DMS 273 (cell line): ENCODE results near the gene PIGBOS1.
"Not testable (repeated sequence)": the region's sequence is repeated elsewhere in the genome, so short reads cannot be mapped to it uniquely, and the experiment has no call there.

Experiments
- DNase-seq: peaks from one replicate; lab custom pipeline; 2025; ENCODE audit not compliant: unreplicated experiment; lab: John Stamatoyannopoulos, UW

The PIGBOS1 gene

GRCh38 chr15:55318588-55319494, at the start of gene PIGBOS1, which contains the start of gene PIGB:
Gene PIGBOS1, minus strand, starts transcription at chr15:55319123. Its CDS starts 1,331 bp downstream, at chr15:55317792.
Gene PIGB, plus strand, starts transcription at chr15:55319222. Its CDS starts 29 bp downstream, at chr15:55319251.
- DNase-seq = peak; percentile 88

- DNase-seq = no peak
Measured at GRCh38 chr15:55366981-55367380, 48.1 kb upstream of the PIGBOS1 start.

DNA sequence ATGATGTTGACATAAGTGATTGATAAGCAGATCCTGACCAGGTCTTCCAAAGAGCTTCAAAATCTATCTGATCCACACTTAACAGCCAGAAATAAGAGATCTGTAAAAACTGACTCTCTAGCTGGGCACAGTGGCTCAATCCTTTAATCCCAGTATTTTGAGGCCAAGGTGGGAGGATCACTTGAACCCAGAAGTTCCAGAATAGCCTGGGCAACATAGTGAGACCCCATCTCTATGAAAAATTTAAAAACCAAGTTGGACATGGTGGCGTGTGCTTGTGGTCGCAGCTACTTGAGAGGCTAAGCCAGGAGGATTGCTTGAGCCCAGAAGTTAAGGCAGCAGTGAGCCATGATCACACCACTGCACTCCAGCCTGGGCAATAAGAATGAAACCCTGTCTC, 43.7 kb upstream of the PIGBOS1 start:
- DNase-seq = no peak

DNA sequence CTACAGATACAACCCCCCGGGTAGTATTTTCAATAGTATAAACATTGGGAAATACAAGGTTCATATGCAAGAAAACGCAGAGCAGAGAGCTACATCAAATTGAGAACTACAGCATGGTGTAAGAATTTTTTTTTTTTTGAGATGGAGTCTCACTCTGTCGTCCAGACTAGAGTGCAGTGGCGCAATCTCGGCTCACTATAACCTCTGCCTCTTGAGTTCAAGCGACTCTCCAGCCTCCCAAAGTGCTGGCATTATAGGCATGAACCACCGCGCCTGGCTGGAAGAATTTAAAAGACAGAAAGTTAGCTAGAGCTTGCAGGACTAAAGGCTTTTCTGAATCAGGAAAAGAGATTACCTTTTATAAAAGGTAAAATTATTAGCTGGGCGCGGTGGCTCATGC, 42.1 kb upstream of the PIGBOS1 start:
- no peak for DNase-seq

DNA sequence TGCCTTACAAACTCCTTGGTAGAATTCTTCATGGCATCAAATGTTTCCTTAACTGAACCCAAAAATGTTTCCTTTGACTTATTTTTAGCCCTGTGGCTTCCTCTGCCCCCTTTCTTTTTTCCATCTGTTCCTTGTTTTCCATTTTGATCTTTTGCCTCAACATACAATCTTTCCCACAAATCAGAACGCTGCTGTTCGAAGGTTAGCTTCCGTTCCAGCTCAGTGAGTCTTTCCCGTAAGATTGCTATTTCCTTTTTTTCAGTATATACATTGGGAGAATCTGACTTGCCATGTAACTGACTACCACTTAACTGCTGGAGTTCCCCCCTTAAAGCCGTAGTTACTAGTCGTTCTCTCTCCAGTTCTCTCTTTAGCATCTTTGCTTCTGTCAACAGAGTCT, 41.3 kb upstream of the PIGBOS1 start:
- no peak for DNase-seq

GRCh38 chr15:55358471-55358870, 39.5 kb upstream of the PIGBOS1 start:
- no peak for DNase-seq

GRCh38 chr15:55357774-55358173, 38.9 kb upstream of the PIGBOS1 start:
- DNase-seq = no peak

- no peak for DNase-seq
Measured at GRCh38 chr15:55356985-55357585, 38.2 kb upstream of the PIGBOS1 start.

GRCh38 chr15:55353025-55353424, 34.1 kb upstream of the PIGBOS1 start:
- peak; percentile 18 for DNase-seq

GRCh38 chr15:55349282-55349681, 30.4 kb upstream of the PIGBOS1 start:
- no peak for DNase-seq

- no peak for DNase-seq
Measured at GRCh38 chr15:55348281-55348778, 29.4 kb upstream of the PIGBOS1 start.

GRCh38 chr15:55344206-55344605, 25.3 kb upstream of the PIGBOS1 start:
- DNase-seq = no peak

- DNase-seq = no peak
Measured at GRCh38 chr15:55343168-55343567, 24.2 kb upstream of the PIGBOS1 start.

DNA sequence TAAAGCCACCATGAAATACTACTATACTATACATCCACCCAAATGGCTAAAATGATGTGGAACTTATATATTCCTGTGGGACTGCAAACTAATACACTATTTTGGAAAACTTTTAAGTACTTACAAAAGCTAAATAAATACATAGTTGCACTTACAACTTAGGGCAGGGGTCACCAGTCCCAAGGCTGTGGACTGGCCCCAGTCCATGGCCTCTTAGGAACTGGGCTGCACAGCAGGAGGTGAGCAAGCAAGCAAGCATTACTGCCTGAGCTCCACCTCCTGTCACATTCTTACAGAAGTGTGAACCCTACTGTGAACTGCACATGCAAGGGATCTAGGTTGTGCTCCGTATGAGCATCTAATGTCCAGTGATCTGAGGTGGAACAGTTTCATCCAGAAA, 18.2 kb upstream of the PIGBOS1 start:
- no peak for DNase-seq

- no peak for DNase-seq
Measured at GRCh38 chr15:55334997-55335396, 16.1 kb upstream of the PIGBOS1 start.

DNA sequence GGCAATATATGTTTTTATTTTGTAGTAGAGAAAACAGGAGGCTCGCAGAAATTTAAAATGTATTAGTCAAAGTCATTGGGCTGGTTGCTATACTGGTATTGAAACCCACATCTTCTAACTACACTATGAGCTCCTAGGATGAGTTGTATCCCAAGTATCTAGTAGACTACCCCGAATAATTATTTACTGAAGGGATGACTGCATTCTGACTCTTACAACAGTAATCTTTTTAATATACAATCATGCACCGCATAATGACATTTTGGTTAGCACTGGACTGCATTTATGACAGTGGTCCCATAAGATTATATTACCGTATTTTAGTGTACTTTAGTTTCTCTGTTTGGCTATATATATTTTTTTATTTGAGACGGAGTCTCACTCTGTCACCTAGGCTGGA, 15.4 kb upstream of the PIGBOS1 start:
- no peak for DNase-seq

DNA sequence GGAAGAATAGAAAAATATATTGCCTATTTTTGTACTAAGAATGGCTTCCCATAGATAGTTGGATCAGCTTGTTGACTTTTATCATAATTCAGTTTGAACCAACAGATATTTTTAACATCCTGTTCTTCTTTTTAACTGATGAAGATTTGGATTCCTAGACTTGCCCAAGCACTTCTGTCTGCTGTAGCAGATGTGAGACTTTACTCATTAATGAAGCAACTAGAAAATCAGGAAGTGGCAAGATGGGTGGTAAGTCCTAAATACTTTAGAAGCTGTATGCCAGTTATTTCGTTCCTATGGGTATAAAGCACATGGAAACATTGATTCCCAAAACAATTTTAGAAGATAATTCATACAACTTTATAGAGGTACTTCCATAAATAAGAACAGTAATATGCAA, 8.5 kb upstream of the PIGBOS1 start:
- DNase-seq = no peak

- DNase-seq = no peak
Measured at GRCh38 chr15:55322467-55322866, 3.5 kb upstream of the PIGBOS1 start.

DNA sequence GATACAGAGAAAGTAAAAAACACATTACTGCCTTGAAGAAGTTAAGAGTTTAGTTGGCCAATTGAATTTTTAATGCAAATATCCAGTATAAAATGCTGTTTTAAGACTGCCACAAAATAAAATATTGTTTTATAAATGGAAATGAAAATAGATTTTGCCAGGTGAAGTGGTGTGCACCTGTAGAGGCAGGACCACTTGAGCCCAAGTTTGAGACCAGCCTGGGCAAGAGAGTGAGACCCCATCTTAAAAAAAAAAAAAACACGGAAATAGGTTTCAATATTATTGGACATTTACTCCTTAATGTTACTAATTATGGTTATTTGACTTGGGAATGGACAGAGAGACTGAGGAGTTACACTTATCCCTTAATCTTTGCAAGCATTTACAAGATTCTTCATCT, 2.0 kb upstream of the PIGBOS1 start:
- no peak for DNase-seq

DNA sequence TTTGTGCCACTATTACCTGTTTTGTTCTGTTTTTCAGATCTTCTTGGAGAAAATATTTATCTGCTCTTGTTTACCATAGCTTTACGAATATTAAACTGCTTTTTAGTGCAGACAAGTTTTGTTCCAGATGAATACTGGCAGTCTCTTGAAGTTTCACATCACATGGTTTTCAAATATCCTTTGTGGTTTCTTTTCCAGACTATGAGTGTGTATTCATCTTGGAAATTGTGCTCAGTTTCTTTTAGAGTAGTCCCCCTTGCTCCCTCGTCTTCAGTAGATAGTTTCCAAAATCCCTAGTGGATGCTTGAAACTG, 1.3 kb upstream of the PIGBOS1 start:
- DNase-seq = no peak

GRCh38 chr15:55319537-55320237, 764 bp upstream of the PIGBOS1 start:
- DNase-seq = no peak

- not testable (repeated sequence) for DNase-seq
Measured at GRCh38 chr15:55302801-55303200, 16.1 kb downstream of the PIGBOS1 start.
